DMS 273 treated with DMSO at 0.1 percent for 48 hours (cell line): ENCODE measurements around the gene PRDM16.

Experiments used
- DNase-seq: peaks from one replicate; lab custom pipeline; 2025; lab: John Stamatoyannopoulos, UW

Gene PRDM16

GRCh38 chr1:3032371-3033039, 36.5 kb upstream of the PRDM16 start:
- DNase-seq: no peak

- no peak for DNase-seq
Measured at GRCh38 chr1:3033040-3033789, 35.8 kb upstream of the PRDM16 start.

- no peak for DNase-seq
Measured at GRCh38 chr1:3033790-3034090, 35.3 kb upstream of the PRDM16 start.

- DNase-seq: no peak
Measured at GRCh38 chr1:3034162-3034561, 34.8 kb upstream of the PRDM16 start.

GRCh38 chr1:3034728-3035562, 34.1 kb upstream of the PRDM16 start:
- no peak for DNase-seq

DNA sequence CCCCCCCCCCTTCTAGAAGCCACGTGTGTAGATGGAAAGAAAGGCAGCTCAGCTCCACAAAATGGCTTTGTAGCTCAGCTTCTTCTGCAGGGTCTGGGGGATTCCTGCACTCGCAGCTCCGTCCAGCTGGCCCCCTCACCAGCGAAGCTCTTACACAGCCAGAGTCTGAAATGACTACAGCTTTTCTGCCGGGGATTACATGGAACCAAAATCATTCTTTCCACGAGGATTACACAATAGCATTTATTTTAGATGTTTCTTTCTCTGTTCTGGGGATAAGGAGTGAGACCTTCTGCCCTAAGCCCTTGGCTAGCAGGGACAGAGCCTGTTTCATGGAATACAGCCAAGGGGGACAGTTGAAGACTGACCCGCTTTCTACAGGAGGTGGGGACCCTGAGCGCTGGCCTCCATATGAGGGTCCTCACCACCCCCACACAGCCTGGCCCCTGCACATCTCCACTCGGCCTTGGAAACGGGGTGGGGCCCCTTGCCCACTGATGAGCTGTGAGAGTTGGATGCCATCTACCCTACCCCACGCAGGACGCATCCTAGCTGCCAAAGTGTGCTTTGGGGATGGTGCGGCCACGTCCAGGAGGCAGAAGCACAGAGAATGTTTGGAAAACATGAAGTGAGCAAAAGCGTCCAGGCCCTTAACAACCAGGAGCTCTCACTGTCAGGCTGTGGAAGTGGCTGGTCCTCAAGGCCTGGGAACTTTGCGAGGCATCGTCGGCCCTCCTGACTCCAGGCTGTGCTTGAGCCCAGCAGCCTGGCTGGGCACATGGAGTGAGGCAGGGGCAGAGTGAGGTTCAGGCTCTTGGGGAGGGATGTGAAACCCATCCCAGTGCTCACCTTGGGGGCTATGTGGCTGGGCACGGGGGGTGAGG, 33.2 kb upstream of the PRDM16 start:
- DNase-seq: no peak

GRCh38 chr1:3036447-3037280, 32.3 kb upstream of the PRDM16 start:
- no peak for DNase-seq

DNA sequence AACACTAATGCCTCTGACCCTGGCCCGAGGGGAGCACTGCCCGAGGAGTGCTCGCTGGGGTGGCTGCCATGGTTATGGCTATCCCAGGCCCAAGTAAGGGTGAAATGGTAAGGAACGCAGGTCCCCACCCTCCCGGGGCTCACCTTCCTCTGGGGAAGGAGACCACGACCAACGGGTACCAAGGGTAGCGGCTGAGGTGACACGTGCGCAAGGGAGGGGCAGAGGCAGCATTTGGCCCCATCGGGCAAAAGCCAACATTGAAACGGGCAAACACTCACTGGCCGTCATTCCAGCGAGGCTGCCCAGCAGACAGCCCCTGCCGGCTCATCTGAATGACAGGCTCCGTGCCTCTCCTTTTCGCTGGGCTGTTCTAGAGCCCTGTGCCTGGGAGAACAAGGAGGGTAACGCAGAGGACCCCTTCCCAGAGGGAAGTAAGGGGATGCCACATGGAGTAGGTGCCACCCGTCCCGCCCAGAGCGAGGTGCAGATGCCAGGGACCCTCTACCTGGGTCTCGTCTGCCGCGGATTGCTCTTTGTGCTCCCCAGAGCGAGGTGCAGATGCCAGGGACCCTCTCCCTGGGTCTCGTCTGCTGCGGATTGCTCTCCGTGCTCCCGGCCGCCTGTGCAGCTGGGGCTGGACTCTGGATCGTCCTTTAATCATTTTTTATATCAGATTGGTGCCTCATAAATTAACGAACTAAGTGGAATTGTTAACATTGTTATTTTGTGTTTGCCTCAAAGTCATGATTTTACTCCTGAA, 31.5 kb upstream of the PRDM16 start:
- DNase-seq: no peak

GRCh38 chr1:3038113-3038551, 30.9 kb upstream of the PRDM16 start:
- DNase-seq: no peak

DNA sequence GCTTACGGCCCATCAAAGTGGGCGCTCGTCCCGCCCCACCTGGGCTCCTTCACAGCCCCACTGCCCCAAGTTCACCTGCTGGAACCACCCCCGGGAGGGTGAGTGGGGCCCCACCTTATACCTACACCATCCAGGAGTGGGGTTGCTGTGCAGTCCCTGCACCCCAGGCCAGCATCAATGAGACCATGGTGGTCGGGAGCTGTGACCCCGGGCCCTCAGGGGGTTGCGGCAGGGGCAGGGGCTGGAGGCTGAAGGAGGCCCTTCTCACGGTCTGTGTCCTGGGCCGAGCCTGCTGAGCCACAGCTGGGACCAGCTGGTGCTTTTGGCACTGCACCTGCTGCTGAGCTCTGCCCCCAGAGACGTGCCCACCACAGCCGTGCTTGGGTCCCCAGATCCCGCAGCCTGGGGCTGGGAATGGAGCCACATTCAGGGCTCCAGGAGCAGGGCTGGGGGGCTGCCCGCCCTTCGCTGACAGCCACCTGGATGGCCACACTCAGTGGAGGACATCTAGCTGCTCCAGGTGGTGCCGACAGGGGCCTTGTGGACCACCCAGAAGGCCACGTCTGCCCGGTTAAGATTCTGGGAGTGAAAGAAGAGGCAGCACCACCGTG, 30.3 kb upstream of the PRDM16 start:
- no peak for DNase-seq

DNA sequence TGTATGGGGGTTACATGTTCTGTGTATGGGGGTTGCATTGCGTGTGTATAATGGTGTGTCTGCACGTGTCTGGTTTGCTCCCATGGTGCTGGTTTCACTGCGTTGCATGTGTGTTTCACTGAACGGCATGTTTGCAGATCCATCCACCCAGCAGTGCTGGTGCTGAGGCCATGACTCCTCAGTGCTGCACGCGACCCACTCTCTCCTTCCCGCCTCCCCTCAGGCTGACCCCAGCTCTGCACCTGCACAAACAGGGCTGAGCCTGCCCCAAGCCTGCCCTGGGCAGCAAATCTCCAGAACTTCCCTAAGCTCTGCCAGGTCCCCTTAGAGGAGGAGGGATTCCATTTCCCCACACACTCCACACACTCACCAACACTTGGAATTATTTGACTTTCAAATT, 29.0 kb upstream of the PRDM16 start:
- no peak for DNase-seq

GRCh38 chr1:3042481-3042880, 26.5 kb upstream of the PRDM16 start:
- DNase-seq: no peak

- DNase-seq: no peak
Measured at GRCh38 chr1:3049164-3049563, 19.8 kb upstream of the PRDM16 start.

- no peak for DNase-seq
Measured at GRCh38 chr1:3049905-3050304, 19.1 kb upstream of the PRDM16 start.

DNA sequence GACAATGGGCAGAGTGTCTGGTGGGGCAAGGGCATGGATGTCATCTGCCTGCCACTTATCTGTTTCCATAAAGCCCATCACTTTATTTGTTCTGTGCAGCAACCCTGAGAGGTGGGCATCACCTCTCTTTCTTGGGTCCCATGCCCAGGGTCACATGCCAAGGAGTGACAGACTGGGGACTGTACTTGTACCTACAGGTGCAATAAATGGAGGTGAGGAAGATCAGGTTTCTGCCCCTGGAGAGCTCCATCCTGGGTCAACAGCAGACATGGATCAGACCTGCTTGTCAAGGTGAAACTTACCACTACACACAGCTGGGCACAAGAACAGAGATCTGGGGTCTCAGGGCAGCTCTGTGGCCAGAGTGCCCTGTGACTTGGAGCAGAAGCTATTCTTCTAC, 18.4 kb upstream of the PRDM16 start:
- no peak for DNase-seq

- DNase-seq: no peak
Measured at GRCh38 chr1:3051270-3052268, 17.4 kb upstream of the PRDM16 start.

DNA sequence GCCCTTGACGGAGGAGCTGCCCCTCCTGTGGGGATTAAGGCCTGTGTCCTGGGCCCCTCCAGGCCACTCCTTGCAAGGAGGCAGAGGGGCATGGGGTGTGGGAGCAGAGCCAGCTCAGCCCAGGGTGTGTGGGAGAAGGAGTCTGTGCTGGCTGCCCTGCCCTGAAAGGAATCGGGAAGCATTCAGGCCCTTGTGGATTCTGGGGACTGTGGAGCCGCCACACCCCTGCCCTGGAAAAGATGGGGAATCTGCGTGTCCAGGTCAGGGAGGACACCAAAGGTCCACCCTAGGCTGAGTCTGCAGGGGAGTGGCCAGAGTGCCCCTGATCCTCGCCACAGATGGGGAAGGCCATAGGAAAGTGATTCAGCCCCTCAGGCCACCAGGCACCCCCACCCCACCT, 16.5 kb upstream of the PRDM16 start:
- DNase-seq: no peak

GRCh38 chr1:3053366-3053980, 15.5 kb upstream of the PRDM16 start:
- DNase-seq: no peak
